ENCODE data around the gene KCND2.
A peak's percentile ranks its signal among the peaks of the same experiment; 100 is the strongest.

The KCND2 gene

DNA sequence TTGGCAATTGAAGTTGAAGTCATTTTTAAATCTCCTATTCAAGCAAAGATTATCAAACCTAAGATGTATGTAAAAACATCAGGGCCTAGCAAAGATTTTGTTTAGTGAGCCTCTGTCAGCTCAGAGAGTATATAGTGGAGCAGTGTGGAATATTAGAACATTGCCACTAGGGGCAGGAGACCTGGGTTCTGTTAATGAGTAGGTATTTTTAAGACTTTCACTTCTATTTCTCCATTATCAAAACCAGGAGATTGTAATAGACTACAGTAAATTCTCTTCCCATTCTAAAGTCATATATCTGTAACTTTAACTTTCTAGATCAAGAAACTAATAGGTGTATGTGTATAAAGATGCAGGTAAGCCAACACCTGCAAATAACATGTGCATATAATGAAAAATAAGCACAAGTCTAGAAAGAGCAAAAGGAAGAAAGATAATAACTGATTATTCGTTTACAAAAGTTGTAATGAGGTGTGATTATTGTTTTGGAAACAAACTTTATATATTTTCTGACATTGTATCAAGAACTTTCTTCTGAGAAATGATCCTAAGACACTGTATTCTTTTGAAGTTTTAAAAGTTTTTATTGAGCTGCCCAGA lies 64.4 kb downstream of the KCND2 start:
- TF ChIP-seq, protein P1, sequence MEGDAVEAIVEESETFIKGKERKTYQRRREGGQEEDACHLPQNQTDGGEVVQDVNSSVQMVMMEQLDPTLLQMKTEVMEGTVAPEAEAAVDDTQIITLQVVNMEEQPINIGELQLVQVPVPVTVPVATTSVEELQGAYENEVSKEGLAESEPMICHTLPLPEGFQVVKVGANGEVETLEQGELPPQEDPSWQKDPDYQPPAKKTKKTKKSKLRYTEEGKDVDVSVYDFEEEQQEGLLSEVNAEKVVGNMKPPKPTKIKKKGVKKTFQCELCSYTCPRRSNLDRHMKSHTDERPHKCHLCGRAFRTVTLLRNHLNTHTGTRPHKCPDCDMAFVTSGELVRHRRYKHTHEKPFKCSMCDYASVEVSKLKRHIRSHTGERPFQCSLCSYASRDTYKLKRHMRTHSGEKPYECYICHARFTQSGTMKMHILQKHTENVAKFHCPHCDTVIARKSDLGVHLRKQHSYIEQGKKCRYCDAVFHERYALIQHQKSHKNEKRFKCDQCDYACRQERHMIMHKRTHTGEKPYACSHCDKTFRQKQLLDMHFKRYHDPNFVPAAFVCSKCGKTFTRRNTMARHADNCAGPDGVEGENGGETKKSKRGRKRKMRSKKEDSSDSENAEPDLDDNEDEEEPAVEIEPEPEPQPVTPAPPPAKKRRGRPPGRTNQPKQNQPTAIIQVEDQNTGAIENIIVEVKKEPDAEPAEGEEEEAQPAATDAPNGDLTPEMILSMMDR (IDR thresholded peaks at IDR 0.05; ENCODE audit: borderline replicate concordance, extremely low read depth, low read length, poor library complexity, severe bottlenecking), result peak; percentile 54
- TF ChIP-seq EZH2 (IDR thresholded peaks at IDR 0.05; ENCODE audit: borderline replicate concordance, low read depth, low read length, severe bottlenecking), result no peak
- no peak for DNase-seq

DNA sequence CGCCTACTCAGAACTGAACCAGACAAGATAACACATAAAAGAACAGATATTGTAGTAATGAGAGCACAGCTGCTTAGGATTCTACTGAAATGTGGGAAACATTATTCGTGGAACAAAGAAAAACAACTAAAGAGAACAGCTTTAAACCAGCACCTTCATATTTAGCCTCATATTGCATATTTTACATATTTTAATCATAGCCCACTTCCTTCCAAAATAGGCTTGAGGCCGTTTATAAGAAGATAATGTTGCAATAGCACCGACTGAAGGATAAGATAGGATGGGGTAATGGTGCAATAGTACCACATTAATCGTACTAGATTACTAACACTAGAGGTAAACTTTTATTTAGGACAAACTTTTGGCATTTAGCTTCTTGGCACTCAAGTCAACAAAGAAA lies 71.3 kb downstream of the KCND2 start:
- Histone ChIP-seq H3K27me3 (ENCODE audit: insufficient read depth, low read length, poor library complexity) (no peaks in the 10 kb centered on the region), H3K9ac (ENCODE audit: low read depth, low read length) (no peak overlapping the region), H2AFZ (ENCODE audit: low read depth, low read length) (no peak overlapping the region), H3K36me3 (ENCODE audit: insufficient read depth, low read length) (no peaks in the 10 kb centered on the region), H3K27ac (ENCODE audit: low read length) (no peak overlapping the region), H3K79me2 (ENCODE audit: insufficient read depth, low read length) (no peaks in the 10 kb centered on the region), H3K9me3 (ENCODE audit: insufficient read depth, low read length, severe bottlenecking) (no peaks in the 10 kb centered on the region), H3K4me2 (ENCODE audit: insufficient read depth, low read length) (no peak overlapping the region), H3K4me3 (ENCODE audit: low read depth in 1 of 2, low read length in 2 of 2) (no peak overlapping the region), H4K20me1 (ENCODE audit: insufficient read depth, low read length) (no peaks in the 10 kb centered on the region), H3K4me1 (ENCODE audit: insufficient read depth, low read length) (no peaks in the 10 kb centered on the region)
- no peak for TF ChIP-seq EZH2 (IDR thresholded peaks at IDR 0.05; ENCODE audit: borderline replicate concordance, low read depth, low read length, severe bottlenecking)
- TF ChIP-seq, protein P1 (IDR thresholded peaks at IDR 0.05; ENCODE audit: borderline replicate concordance, extremely low read depth, low read length, poor library complexity, severe bottlenecking), result no peak
- no peak for ATAC-seq (ENCODE audit: insufficient read depth, low read depth)
- DNase-seq, result no peak

More for the DNA sequence above, 64.4 kb downstream of the KCND2 start:
- H3K27ac ChIP-seq (ENCODE audit: low read length), result no peak overlapping the region
- H2AFZ ChIP-seq (ENCODE audit: low read depth, low read length), result no peak overlapping the region
- no peaks in the 10 kb centered on the region for H3K36me3 ChIP-seq (ENCODE audit: insufficient read depth, low read length)
- H3K9ac ChIP-seq (ENCODE audit: low read depth, low read length), result no peak overlapping the region
- H3K4me1 ChIP-seq (ENCODE audit: insufficient read depth, low read length), result no peaks in the 10 kb centered on the region
- no peak overlapping the region for H3K4me2 ChIP-seq (ENCODE audit: insufficient read depth, low read length)
- H3K79me2 ChIP-seq (ENCODE audit: insufficient read depth, low read length), result no peaks in the 10 kb centered on the region
- H3K27me3 ChIP-seq (ENCODE audit: insufficient read depth, low read length, poor library complexity), result no peaks in the 10 kb centered on the region
- H3K9me3 ChIP-seq (ENCODE audit: insufficient read depth, low read length, severe bottlenecking), result no peaks in the 10 kb centered on the region
- no peaks in the 10 kb centered on the region for H4K20me1 ChIP-seq (ENCODE audit: insufficient read depth, low read length)
- peak; percentile 67; the same call in 1 of the 3 replicates for ATAC-seq (ENCODE audit: insufficient read depth, low read depth)
- H3K4me3 ChIP-seq (ENCODE audit: low read depth in 1 of 2, low read length in 2 of 2), result no peak overlapping the region

DNA sequence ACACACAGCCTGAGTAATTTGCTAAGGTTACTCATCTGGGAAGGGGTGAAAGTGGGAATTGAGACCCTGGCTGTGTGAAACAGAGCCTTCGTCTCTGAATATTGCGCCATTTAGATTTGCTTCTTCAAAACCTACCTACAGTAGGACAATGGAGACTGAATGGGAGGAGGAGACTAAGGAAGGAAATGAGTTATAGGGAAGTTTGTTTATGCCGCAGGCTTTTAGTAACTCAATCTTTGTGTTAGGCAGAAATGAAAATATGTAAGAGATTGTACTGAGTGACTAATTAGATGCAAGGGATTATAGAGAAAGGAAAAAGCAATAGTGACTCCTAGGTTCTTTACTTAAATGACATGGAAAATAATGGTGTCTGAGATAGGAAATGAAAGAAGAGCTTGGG lies 80.2 kb downstream of the KCND2 start:
- no peak overlapping the region for H3K4me3 ChIP-seq (ENCODE audit: low read depth in 1 of 2, low read length in 2 of 2)
- no peak for TF ChIP-seq EZH2 (IDR thresholded peaks at IDR 0.05; ENCODE audit: borderline replicate concordance, low read depth, low read length, severe bottlenecking)
- TF ChIP-seq, protein P1 (IDR thresholded peaks at IDR 0.05; ENCODE audit: borderline replicate concordance, extremely low read depth, low read length, poor library complexity, severe bottlenecking), result no peak
- no peaks in the 10 kb centered on the region for H3K79me2 ChIP-seq (ENCODE audit: insufficient read depth, low read length)
- H4K20me1 ChIP-seq (ENCODE audit: insufficient read depth, low read length), result no peaks in the 10 kb centered on the region
- no peak overlapping the region for H3K27ac ChIP-seq (ENCODE audit: low read length)
- no peaks in the 10 kb centered on the region for H3K36me3 ChIP-seq (ENCODE audit: insufficient read depth, low read length)
- no peak overlapping the region for H2AFZ ChIP-seq (ENCODE audit: low read depth, low read length)
- DNase-seq (no peak), ATAC-seq (ENCODE audit: insufficient read depth, low read depth) (no peak)
- no peak overlapping the region for H3K9ac ChIP-seq (ENCODE audit: low read depth, low read length)
- H3K9me3 ChIP-seq (ENCODE audit: insufficient read depth, low read length, severe bottlenecking), result no peaks in the 10 kb centered on the region
- no peaks in the 10 kb centered on the region for H3K4me1 ChIP-seq (ENCODE audit: insufficient read depth, low read length)
- no peaks in the 10 kb centered on the region for H3K27me3 ChIP-seq (ENCODE audit: insufficient read depth, low read length, poor library complexity)
- no peak overlapping the region for H3K4me2 ChIP-seq (ENCODE audit: insufficient read depth, low read length)

Data from DND-41 (cell line).